A673 (cell line): ENCODE data around the gene TRIM66. TPM values are rescaled to one million over a fixed set of nuclear protein-coding genes. Genes with fewer than 3 reads are reported as not detected.

ENCODE experiments used
- BruUV-seq: library from RNA; stranded (reverse); fragments of 400-500 nt; replicated peaks from 2 replicates; lab custom pipeline; 2021; lab: Mats Ljungman, UMichigan
- CTCF ChIA-PET: fragments of 300-600 bp; sonication (Branson Sonifier 250); formaldehyde crosslinking; loops from one replicate; lab custom pipeline; 2022; ENCODE audit warnings: antibody characterized with exemption; lab: Charles Lee
- POLR2A ChIA-PET: fragments of 300-600 bp; sonication (Branson Sonifier 250); formaldehyde crosslinking; loops from one replicate; lab custom pipeline; 2022; ENCODE audit warnings: antibody characterized with exemption; ENCODE audit not compliant: low non-redundant PET; lab: Charles Lee
- DNase-seq: peaks from one replicate; pipeline ENCODE4 v3.0.0-alpha.2; 2015; ENCODE audit warnings: low spot score
- H3K27ac ChIP-seq: fragments of 200-600 bp; sonication (generic); 2 replicates; pipeline ENCODE4 v1.5.1; 2016; ENCODE audit warnings: mixed run types, low read depth, mild to moderate bottlenecking, mixed read lengths, antibody characterized with exemption, low read length; ENCODE audit not compliant: poor library complexity, severe bottlenecking
- H3K27me3 ChIP-seq: fragments of 200-600 bp; sonication (generic); replicated peaks from 2 replicates; pipeline ENCODE4 v1.6.1; 2017; ENCODE audit warnings: mixed run types, low read depth, mild to moderate bottlenecking, mixed read lengths, antibody characterized with exemption, low read length; ENCODE audit not compliant: insufficient read depth, poor library complexity
- H3K36me3 ChIP-seq: fragments of 200-600 bp; sonication (generic); 2 replicates; pipeline ENCODE4 v1.6.1; 2016; ENCODE audit warnings: mixed run types, mild to moderate bottlenecking, mixed read lengths, antibody characterized with exemption, low read length; ENCODE audit not compliant: insufficient read depth, poor library complexity, severe bottlenecking
- H3K4me1 ChIP-seq: fragments of 200-600 bp; sonication (generic); 2 replicates; pipeline ENCODE4 v1.6.1; 2017; ENCODE audit warnings: mixed run types, mild to moderate bottlenecking, mixed read lengths, antibody characterized with exemption, low read length; ENCODE audit not compliant: insufficient read depth, poor library complexity, severe bottlenecking
- H3K4me3 ChIP-seq: fragments of 200-600 bp; sonication (generic); 2 replicates; pipeline ENCODE4 v1.5.1; 2016; ENCODE audit warnings: low read depth, mixed run types, mild to moderate bottlenecking, mixed read lengths, low read length; ENCODE audit not compliant: poor library complexity, severe bottlenecking
- H3K9me3 ChIP-seq: fragments of 200-600 bp; sonication (generic); 2 replicates; pipeline ENCODE4 v1.6.1; 2016; ENCODE audit warnings: mixed run types, low read depth, mild to moderate bottlenecking, mixed read lengths, antibody characterized with exemption, low read length; ENCODE audit not compliant: poor library complexity, severe bottlenecking
- CTCF ChIP-seq: fragments of 300-800, 200-600 bp; sonication (generic); conservative IDR thresholded peaks from 2 replicates; pipeline ENCODE4 v1.5.1; 2017; ENCODE audit warnings: low read depth, mild to moderate bottlenecking, antibody characterized with exemption, low read length, moderate library complexity, mixed read lengths
- EZH2 ChIP-seq: fragments of 200-600 bp; sonication (generic); IDR thresholded peaks from 2 replicates; pipeline ENCODE4 v1.6.1; 2017; ENCODE audit warnings: borderline replicate concordance, low read depth, mild to moderate bottlenecking, mixed read lengths, antibody characterized with exemption, low read length; ENCODE audit not compliant: poor library complexity, severe bottlenecking
- intact Hi-C: fragments of 100-400 bp; cut with micrococcal nuclease; formaldehyde crosslinking; loops from one replicate; pipeline ENCODE4 v1.10.0; 2022; ENCODE audit not compliant: unreplicated experiment
- total RNA-seq: library from RNA; stranded (reverse); gene quantifications from 2 replicates; pipeline ENCODE4 v1.2.3, GENCODE V29; 2021

Gene TRIM66
- total RNA-seq, 1 experiment from 2014 or later: 9.7 TPM

- TF ChIP-seq EZH2 (no peak), CTCF (no peak)
- no peak overlapping the region for H3K4me3 ChIP-seq
- no peaks in the 10 kb centered on the region for H3K4me1 ChIP-seq
- ChIA-PET CTCF (no interaction called here), POLR2A (no interaction called here)
- no peak for DNase-seq
- intact Hi-C loops: no loop called here
- BruUV-seq: no TSS peak
- H3K9me3 ChIP-seq: no peaks in the 10 kb centered on the region
- H3K27me3 ChIP-seq: peaks cover 3% of the 10 kb centered on the region
- H3K36me3 ChIP-seq: no peaks in the 10 kb centered on the region
- no peak overlapping the region for H3K27ac ChIP-seq
These were observed 78.8 kb downstream of the TRIM66 start for GRCh38 chr11:8603696-8604077.

- DNase-seq: no peak
- POLR2A ChIA-PET: no interaction called here
- no TSS peak for BruUV-seq
- H3K27me3 ChIP-seq: peaks cover 21% of the 10 kb centered on the region
- no peak for TF ChIP-seq EZH2
- no peaks in the 10 kb centered on the region for H3K36me3 ChIP-seq
- no peak overlapping the region for H3K27ac ChIP-seq
- CTCF ChIA-PET: no interaction called here
- intact Hi-C loops: no loop called here
- no peaks in the 10 kb centered on the region for H3K9me3 ChIP-seq
- H3K4me3 ChIP-seq: no peak overlapping the region
- no peaks in the 10 kb centered on the region for H3K4me1 ChIP-seq
These were observed 80.9 kb downstream of the TRIM66 start for GRCh38 chr11:8601376-8602133.

GRCh38 chr11:8598506-8598905 lies 84.0 kb downstream of the TRIM66 start:
- DNase-seq: no peak
- H3K36me3 ChIP-seq: no peaks in the 10 kb centered on the region
- TF ChIP-seq CTCF (no peak), EZH2 (no peak)
- H3K27me3 ChIP-seq: peaks cover 52% of the 10 kb centered on the region
- intact Hi-C loops: no loop called here
- no peak overlapping the region for H3K27ac ChIP-seq
- no peak overlapping the region for H3K4me3 ChIP-seq
- no peaks in the 10 kb centered on the region for H3K9me3 ChIP-seq
- ChIA-PET POLR2A (no interaction called here), CTCF (no interaction called here)
- BruUV-seq: no TSS peak
- no peaks in the 10 kb centered on the region for H3K4me1 ChIP-seq

GRCh38 chr11:8597182-8597581 lies 85.3 kb downstream of the TRIM66 start:
- Histone ChIP-seq H3K27ac (no peak overlapping the region), H3K9me3 (no peaks in the 10 kb centered on the region), H3K4me3 (no peak overlapping the region), H3K27me3 (peaks cover 65% of the 10 kb centered on the region), H3K4me1 (no peaks in the 10 kb centered on the region), H3K36me3 (no peaks in the 10 kb centered on the region)
- POLR2A ChIA-PET: no interaction called here
- no TSS peak for BruUV-seq
- CTCF ChIA-PET: no interaction called here
- TF ChIP-seq CTCF (no peak), EZH2 (no peak)
- intact Hi-C loops: no loop called here
- DNase-seq: no peak
